ENCODE results near the gene RENBP. TPM values are rescaled to one million over a fixed set of nuclear protein-coding genes. Genes with fewer than 3 reads are reported as not detected.

RENBP gene
- total RNA-seq, 1 experiment from 2014 or later = 0.11 TPM

- no peak overlapping the region for H3K4me3 ChIP-seq
Measured at GRCh38 chrX:153917869-153918268, 26.6 kb downstream of the RENBP start.

GRCh38 chrX:153913701-153914100 is 30.7 kb downstream of the RENBP start:
- Histone ChIP-seq H3K36me3 (no peaks in the 10 kb centered on the region), H3K27me3 (replicated peaks) (no peaks in the 10 kb centered on the region), H3K9me3 (replicated peaks) (no peaks in the 10 kb centered on the region), H3K4me1 (replicated peaks) (no peaks in the 10 kb centered on the region), H3K4me3 (no peak overlapping the region), H3K27ac (no peak overlapping the region)
- no peak for DNase-seq (ENCODE audit: low read depth in 1 of 2, low spot score in 2 of 2)

More at GRCh38 chrX:153917869-153918268, 26.6 kb downstream of the RENBP start:
- no peak overlapping the region for H3K27ac ChIP-seq
- H3K36me3 ChIP-seq = no peaks in the 10 kb centered on the region
- no peaks in the 10 kb centered on the region for H3K27me3 ChIP-seq (replicated peaks)
- H3K9me3 ChIP-seq (replicated peaks) = no peaks in the 10 kb centered on the region
- no peak for DNase-seq (ENCODE audit: low read depth in 1 of 2, low spot score in 2 of 2)
- no peaks in the 10 kb centered on the region for H3K4me1 ChIP-seq (replicated peaks)

- DNase-seq (ENCODE audit: low read depth in 1 of 2, low spot score in 2 of 2) = no peak
- no peak overlapping the region for H3K4me3 ChIP-seq
Measured at GRCh38 chrX:153913211-153913610, 31.2 kb downstream of the RENBP start.

GRCh38 chrX:153911798-153912197 is 32.6 kb downstream of the RENBP start:
- H3K9me3 ChIP-seq (replicated peaks) = no peaks in the 10 kb centered on the region
- no peak for DNase-seq (ENCODE audit: low read depth in 1 of 2, low spot score in 2 of 2)
- H3K27ac ChIP-seq = no peak overlapping the region
- H3K36me3 ChIP-seq = no peaks in the 10 kb centered on the region
- no peaks in the 10 kb centered on the region for H3K27me3 ChIP-seq (replicated peaks)
- no peak overlapping the region for H3K4me3 ChIP-seq
- H3K4me1 ChIP-seq (replicated peaks) = no peaks in the 10 kb centered on the region

More at GRCh38 chrX:153913211-153913610, 31.2 kb downstream of the RENBP start:
- Histone ChIP-seq H3K27ac (no peak overlapping the region), H3K9me3 (replicated peaks) (no peaks in the 10 kb centered on the region), H3K27me3 (replicated peaks) (no peaks in the 10 kb centered on the region), H3K4me1 (replicated peaks) (no peaks in the 10 kb centered on the region), H3K36me3 (no peaks in the 10 kb centered on the region)

- Histone ChIP-seq H3K27ac (no peak overlapping the region), H3K4me1 (replicated peaks) (no peaks in the 10 kb centered on the region), H3K4me3 (no peak overlapping the region), H3K36me3 (no peaks in the 10 kb centered on the region), H3K27me3 (replicated peaks) (no peaks in the 10 kb centered on the region), H3K9me3 (replicated peaks) (no peaks in the 10 kb centered on the region)
- DNase-seq (ENCODE audit: low read depth in 1 of 2, low spot score in 2 of 2) = no peak
Measured at GRCh38 chrX:153910446-153910845, 34.0 kb downstream of the RENBP start.

GRCh38 chrX:153909980-153910360 is 34.5 kb downstream of the RENBP start:
- Histone ChIP-seq H3K27ac (no peak overlapping the region), H3K36me3 (no peaks in the 10 kb centered on the region), H3K9me3 (replicated peaks) (no peaks in the 10 kb centered on the region), H3K4me3 (no peak overlapping the region), H3K27me3 (replicated peaks) (no peaks in the 10 kb centered on the region), H3K4me1 (replicated peaks) (no peaks in the 10 kb centered on the region)
- DNase-seq (ENCODE audit: low read depth in 1 of 2, low spot score in 2 of 2) = no peak

GRCh38 chrX:153909024-153909979 is 35.1 kb downstream of the RENBP start:
- no peaks in the 10 kb centered on the region for H3K4me1 ChIP-seq (replicated peaks)
- H3K9me3 ChIP-seq (replicated peaks) = no peaks in the 10 kb centered on the region
- no peak overlapping the region for H3K4me3 ChIP-seq
- DNase-seq (ENCODE audit: low read depth in 1 of 2, low spot score in 2 of 2) = no peak
- no peak overlapping the region for H3K27ac ChIP-seq
- no peaks in the 10 kb centered on the region for H3K27me3 ChIP-seq (replicated peaks)
- H3K36me3 ChIP-seq = no peaks in the 10 kb centered on the region

- H3K4me3 ChIP-seq = no peak overlapping the region
- DNase-seq (ENCODE audit: low read depth in 1 of 2, low spot score in 2 of 2) = no peak
- H3K36me3 ChIP-seq = no peaks in the 10 kb centered on the region
- H3K27ac ChIP-seq = no peak overlapping the region
- no peaks in the 10 kb centered on the region for H3K27me3 ChIP-seq (replicated peaks)
- H3K4me1 ChIP-seq (replicated peaks) = no peaks in the 10 kb centered on the region
- H3K9me3 ChIP-seq (replicated peaks) = no peaks in the 10 kb centered on the region
Measured at GRCh38 chrX:153908219-153908860, 36.1 kb downstream of the RENBP start.

GRCh38 chrX:153907456-153907855 is 37.0 kb downstream of the RENBP start:
- no peaks in the 10 kb centered on the region for H3K36me3 ChIP-seq
- H3K9me3 ChIP-seq (replicated peaks) = no peaks in the 10 kb centered on the region
- no peaks in the 10 kb centered on the region for H3K4me1 ChIP-seq (replicated peaks)
- H3K4me3 ChIP-seq = no peak overlapping the region
- no peak overlapping the region for H3K27ac ChIP-seq
- no peak for DNase-seq (ENCODE audit: low read depth in 1 of 2, low spot score in 2 of 2)
- H3K27me3 ChIP-seq (replicated peaks) = no peaks in the 10 kb centered on the region

GRCh38 chrX:153906126-153906917 is 38.1 kb downstream of the RENBP start:
- Histone ChIP-seq H3K36me3 (no peaks in the 10 kb centered on the region), H3K27ac (no peak overlapping the region), H3K4me3 (no peak overlapping the region), H3K27me3 (replicated peaks) (no peaks in the 10 kb centered on the region), H3K9me3 (replicated peaks) (no peaks in the 10 kb centered on the region), H3K4me1 (replicated peaks) (peaks cover 1% of the 10 kb centered on the region; the same call in 1 of the 2 replicates)
- no peak for DNase-seq (ENCODE audit: low read depth in 1 of 2, low spot score in 2 of 2)

GRCh38 chrX:153905481-153906095 is 38.9 kb downstream of the RENBP start:
- DNase-seq (ENCODE audit: low read depth in 1 of 2, low spot score in 2 of 2) = no peak
- H3K4me3 ChIP-seq = no peak overlapping the region
- no peak overlapping the region for H3K27ac ChIP-seq
- H3K36me3 ChIP-seq = no peaks in the 10 kb centered on the region
- H3K4me1 ChIP-seq (replicated peaks) = peaks cover 4% of the 10 kb centered on the region; the same call in 1 of the 2 replicates
- H3K27me3 ChIP-seq (replicated peaks) = no peaks in the 10 kb centered on the region
- H3K9me3 ChIP-seq (replicated peaks) = no peaks in the 10 kb centered on the region

- Histone ChIP-seq H3K4me3 (no peak within 1 kb of the TSS), H3K4me1 (replicated peaks) (peaks cover 4% of the 10 kb centered on the region; the same call in 1 of the 2 replicates), H3K27ac (no peak within 1 kb of the TSS), H3K9me3 (replicated peaks) (no peaks in the 10 kb centered on the region), H3K36me3 (no peaks in the 10 kb centered on the region), H3K27me3 (replicated peaks) (no peaks in the 10 kb centered on the region)
- DNase-seq (ENCODE audit: low read depth in 1 of 2, low spot score in 2 of 2) = no peak
Measured at GRCh38 chrX:153903991-153904957, 40.2 kb downstream of the RENBP start, which contains the start of gene AVPR2. AVPR2 (plus strand) TSS chrX:153904673; CDS start chrX:153905146, 473 bp downstream.

All from SJSA1 (cell line).